ENCODE data around the gene ZNHIT1.
"Not testable (repeated sequence)": the region's sequence is repeated elsewhere in the genome, so short reads cannot be mapped to it uniquely, and the experiment has no call there.

Gene ZNHIT1

DNA sequence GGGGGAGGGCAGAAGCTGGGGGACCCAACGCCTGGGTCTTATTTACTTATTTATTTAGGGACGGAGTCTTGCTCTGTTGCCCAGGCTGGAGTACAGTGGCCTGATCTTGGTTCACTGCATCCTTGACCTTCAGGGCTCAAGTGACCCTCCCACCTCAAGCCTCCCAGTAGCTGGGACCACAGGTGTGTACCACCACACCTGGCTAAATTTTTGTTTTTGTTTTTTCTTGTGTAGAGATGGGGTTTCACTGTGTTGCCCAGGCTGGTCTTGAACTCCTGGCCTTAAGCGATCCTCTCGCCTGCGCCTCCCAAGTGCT lies 15.4 kb upstream of the ZNHIT1 start:
- TF ChIP-seq ZNF565 (CRISPR knock-in tag; conservative IDR thresholded peaks at IDR 0.05; ENCODE audit: low read depth) (no peak), ZC3H10 (CRISPR knock-in tag; IDR thresholded peaks at IDR 0.05) (no peak), ZNF8 (CRISPR knock-in tag; IDR thresholded peaks at IDR 0.05) (no peak), SNAI2 (CRISPR knock-in tag; IDR thresholded peaks at IDR 0.05) (no peak), TOX (CRISPR knock-in tag; IDR thresholded peaks at IDR 0.05; ENCODE audit: borderline replicate concordance) (no peak), ZFP3 (CRISPR knock-in tag; IDR thresholded peaks at IDR 0.05) (no peak), ESRRG (CRISPR knock-in tag; IDR thresholded peaks at IDR 0.05) (no peak), GLIS3 (CRISPR knock-in tag; IDR thresholded peaks at IDR 0.05) (no peak)
- TF ChIP-seq, protein P1, sequence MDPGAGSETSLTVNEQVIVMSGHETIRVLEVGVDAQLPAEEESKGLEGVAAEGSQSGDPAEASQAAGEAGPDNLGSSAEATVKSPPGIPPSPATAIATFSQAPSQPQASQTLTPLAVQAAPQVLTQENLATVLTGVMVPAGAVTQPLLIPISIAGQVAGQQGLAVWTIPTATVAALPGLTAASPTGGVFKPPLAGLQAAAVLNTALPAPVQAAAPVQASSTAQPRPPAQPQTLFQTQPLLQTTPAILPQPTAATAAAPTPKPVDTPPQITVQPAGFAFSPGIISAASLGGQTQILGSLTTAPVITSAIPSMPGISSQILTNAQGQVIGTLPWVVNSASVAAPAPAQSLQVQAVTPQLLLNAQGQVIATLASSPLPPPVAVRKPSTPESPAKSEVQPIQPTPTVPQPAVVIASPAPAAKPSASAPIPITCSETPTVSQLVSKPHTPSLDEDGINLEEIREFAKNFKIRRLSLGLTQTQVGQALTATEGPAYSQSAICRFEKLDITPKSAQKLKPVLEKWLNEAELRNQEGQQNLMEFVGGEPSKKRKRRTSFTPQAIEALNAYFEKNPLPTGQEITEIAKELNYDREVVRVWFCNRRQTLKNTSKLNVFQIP (CRISPR knock-in tag; IDR thresholded peaks at IDR 0.05; ENCODE audit: borderline replicate concordance, low read depth): no peak
- TF ChIP-seq, protein P2, sequence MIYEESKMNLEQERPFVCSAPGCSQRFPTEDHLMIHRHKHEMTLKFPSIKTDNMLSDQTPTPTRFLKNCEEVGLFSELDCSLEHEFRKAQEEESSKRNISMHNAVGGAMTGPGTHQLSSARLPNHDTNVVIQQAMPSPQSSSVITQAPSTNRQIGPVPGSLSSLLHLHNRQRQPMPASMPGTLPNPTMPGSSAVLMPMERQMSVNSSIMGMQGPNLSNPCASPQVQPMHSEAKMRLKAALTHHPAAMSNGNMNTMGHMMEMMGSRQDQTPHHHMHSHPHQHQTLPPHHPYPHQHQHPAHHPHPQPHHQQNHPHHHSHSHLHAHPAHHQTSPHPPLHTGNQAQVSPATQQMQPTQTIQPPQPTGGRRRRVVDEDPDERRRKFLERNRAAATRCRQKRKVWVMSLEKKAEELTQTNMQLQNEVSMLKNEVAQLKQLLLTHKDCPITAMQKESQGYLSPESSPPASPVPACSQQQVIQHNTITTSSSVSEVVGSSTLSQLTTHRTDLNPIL (CRISPR knock-in tag; IDR thresholded peaks at IDR 0.05; ENCODE audit: low read depth): no peak
- TF ChIP-seq, protein P3, sequence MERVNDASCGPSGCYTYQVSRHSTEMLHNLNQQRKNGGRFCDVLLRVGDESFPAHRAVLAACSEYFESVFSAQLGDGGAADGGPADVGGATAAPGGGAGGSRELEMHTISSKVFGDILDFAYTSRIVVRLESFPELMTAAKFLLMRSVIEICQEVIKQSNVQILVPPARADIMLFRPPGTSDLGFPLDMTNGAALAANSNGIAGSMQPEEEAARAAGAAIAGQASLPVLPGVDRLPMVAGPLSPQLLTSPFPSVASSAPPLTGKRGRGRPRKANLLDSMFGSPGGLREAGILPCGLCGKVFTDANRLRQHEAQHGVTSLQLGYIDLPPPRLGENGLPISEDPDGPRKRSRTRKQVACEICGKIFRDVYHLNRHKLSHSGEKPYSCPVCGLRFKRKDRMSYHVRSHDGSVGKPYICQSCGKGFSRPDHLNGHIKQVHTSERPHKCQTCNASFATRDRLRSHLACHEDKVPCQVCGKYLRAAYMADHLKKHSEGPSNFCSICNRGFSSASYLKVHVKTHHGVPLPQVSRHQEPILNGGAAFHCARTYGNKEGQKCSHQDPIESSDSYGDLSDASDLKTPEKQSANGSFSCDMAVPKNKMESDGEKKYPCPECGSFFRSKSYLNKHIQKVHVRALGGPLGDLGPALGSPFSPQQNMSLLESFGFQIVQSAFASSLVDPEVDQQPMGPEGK (CRISPR knock-in tag; IDR thresholded peaks at IDR 0.05; ENCODE audit: borderline replicate concordance): no peak
- no peak for ATAC-seq

DNA sequence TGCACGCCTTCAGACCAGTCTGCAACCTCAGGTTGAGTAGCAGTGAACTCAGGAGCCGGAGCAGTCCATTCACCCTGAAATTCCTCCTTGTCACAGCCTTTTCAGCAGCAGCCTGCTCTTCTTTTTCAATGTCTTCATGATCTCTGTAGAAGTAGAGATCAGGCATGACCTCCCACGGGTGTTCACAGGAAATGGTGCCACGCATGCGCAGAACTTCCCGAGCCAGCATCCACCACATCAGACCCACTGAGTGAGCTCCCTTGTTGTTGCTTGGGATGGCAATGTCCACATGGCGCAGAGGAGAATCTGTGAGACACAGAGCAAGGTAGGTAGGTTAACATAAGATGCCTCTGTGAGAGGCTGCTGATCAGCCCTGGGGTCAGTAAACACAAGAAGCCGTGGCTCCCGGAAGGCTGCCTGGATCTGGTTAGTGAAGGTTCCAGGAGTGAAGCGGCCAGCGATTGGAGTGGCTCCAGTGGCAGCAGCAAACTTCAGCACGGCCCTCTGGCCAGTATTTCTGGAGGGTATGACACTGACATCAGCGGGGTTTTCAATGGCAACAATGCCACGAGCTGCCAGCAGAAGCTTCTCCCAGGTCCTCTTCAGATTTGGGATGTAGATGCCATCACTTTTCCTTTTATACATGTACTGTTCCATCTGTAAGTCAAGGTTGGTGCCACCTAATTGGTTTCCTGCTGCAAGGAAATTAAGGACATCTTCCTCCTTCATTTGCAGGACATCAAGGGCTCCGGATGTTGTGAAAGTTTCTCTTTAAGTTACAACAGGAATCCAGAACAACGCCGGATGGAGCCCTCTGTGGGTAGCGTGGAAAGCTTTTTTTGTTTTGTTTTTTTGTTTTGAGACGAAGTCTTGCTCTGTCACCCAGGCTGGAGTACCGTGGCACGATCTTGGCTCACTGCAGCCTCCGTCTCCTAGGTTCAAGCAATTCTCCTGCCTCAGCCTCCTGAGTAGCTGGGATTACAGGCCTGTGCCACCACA lies 13.9 kb upstream of the ZNHIT1 start:
- not testable (repeated sequence) for ATAC-seq

DNA sequence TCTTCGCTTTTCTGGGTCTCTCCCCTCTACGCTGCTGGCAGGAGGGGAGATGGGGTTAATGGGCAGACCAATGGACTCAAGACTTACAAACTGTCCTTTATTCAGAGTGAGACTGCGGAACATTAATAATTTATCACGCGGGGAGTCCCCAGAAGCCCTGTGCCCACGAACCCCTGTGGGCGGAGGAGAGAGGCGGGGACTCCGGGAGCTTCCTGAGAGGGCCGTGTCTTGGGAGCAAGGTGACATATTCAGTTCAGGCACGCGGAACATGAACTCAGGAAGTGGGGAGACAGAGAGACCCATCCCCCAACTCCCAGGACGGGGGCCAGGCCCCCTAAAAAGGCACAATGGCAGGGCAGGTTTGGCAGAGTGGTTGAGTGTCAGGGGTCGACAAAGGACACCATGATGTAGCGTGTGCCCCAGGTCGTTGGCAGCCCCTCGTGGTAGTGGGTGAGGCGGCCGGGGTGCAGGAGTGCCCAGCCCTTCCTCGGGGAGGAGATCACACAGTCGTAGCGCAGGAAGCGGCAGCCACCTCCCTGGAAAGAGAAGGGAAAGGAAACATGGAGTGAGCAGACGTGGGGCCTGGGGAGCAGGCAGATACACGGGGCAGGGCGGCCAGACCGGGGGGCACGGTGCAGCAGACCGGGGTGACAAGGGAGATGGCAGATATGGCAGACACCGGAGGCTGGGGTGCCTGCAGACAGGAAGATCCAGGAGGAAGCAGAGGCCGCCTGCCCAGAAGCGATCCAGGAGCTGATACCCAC lies 11.9 kb upstream of the ZNHIT1 start:
- TF ChIP-seq, protein P4, sequence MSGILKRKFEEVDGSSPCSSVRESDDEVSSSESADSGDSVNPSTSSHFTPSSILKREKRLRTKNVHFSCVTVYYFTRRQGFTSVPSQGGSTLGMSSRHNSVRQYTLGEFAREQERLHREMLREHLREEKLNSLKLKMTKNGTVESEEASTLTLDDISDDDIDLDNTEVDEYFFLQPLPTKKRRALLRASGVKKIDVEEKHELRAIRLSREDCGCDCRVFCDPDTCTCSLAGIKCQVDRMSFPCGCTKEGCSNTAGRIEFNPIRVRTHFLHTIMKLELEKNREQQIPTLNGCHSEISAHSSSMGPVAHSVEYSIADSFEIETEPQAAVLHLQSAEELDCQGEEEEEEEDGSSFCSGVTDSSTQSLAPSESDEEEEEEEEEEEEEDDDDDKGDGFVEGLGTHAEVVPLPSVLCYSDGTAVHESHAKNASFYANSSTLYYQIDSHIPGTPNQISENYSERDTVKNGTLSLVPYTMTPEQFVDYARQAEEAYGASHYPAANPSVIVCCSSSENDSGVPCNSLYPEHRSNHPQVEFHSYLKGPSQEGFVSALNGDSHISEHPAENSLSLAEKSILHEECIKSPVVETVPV (CRISPR knock-in tag; IDR thresholded peaks at IDR 0.05): no peak

DNA sequence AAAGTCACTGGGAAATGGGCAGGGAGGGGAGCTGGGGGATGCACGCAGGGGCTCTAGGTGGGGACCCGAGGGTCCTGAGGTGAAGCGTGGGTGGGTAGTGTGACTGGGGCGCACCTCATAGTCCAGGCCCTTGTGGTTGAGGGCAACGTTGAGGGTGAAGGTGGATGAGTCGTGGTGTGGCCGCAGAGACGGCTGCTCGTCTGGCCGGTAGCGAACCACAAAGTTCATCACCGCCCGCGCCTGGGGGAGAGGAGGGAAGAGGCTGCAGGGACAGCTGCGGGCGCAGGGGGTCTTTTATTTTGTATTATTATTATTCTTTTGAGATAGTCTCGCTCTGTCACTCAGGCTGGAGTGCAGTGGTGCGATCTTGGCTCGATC lies 11.3 kb upstream of the ZNHIT1 start:
- no peak for TF ChIP-seq ZNF8 (CRISPR knock-in tag; IDR thresholded peaks at IDR 0.05)
- TF ChIP-seq TOX (CRISPR knock-in tag; IDR thresholded peaks at IDR 0.05; ENCODE audit: borderline replicate concordance): no peak
- no peak for TF ChIP-seq RARB (CRISPR knock-in tag; IDR thresholded peaks at IDR 0.05)
- no peak for TF ChIP-seq ESRRG (CRISPR knock-in tag; IDR thresholded peaks at IDR 0.05)
- TF ChIP-seq, protein P3 (CRISPR knock-in tag; IDR thresholded peaks at IDR 0.05; ENCODE audit: borderline replicate concordance): no peak
- TF ChIP-seq BACH2 (CRISPR knock-in tag; IDR thresholded peaks at IDR 0.05; ENCODE audit: borderline replicate concordance): no peak
- TF ChIP-seq ARNTL (CRISPR knock-in tag; IDR thresholded peaks at IDR 0.05; ENCODE audit: borderline replicate concordance, low read depth): no peak
- no peak for TF ChIP-seq ZFP30 (CRISPR knock-in tag; IDR thresholded peaks at IDR 0.05)
- TF ChIP-seq, protein P5, sequence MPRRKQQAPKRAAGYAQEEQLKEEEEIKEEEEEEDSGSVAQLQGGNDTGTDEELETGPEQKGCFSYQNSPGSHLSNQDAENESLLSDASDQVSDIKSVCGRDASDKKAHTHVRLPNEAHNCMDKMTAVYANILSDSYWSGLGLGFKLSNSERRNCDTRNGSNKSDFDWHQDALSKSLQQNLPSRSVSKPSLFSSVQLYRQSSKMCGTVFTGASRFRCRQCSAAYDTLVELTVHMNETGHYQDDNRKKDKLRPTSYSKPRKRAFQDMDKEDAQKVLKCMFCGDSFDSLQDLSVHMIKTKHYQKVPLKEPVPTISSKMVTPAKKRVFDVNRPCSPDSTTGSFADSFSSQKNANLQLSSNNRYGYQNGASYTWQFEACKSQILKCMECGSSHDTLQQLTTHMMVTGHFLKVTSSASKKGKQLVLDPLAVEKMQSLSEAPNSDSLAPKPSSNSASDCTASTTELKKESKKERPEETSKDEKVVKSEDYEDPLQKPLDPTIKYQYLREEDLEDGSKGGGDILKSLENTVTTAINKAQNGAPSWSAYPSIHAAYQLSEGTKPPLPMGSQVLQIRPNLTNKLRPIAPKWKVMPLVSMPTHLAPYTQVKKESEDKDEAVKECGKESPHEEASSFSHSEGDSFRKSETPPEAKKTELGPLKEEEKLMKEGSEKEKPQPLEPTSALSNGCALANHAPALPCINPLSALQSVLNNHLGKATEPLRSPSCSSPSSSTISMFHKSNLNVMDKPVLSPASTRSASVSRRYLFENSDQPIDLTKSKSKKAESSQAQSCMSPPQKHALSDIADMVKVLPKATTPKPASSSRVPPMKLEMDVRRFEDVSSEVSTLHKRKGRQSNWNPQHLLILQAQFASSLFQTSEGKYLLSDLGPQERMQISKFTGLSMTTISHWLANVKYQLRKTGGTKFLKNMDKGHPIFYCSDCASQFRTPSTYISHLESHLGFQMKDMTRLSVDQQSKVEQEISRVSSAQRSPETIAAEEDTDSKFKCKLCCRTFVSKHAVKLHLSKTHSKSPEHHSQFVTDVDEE (CRISPR knock-in tag; IDR thresholded peaks at IDR 0.05): no peak
- no peak for TF ChIP-seq SNAI2 (CRISPR knock-in tag; IDR thresholded peaks at IDR 0.05)
- ATAC-seq: no peak

More for the DNA sequence above, 11.9 kb upstream of the ZNHIT1 start:
- ATAC-seq: no peak
